Stimulated activated naive CD8-positive, alpha-beta T cell treated with anti-CD3 and anti-CD28 coated beads, Interleukin-15, amount 100 ng/mL, for 72 hours (primary cell): Measurements from ENCODE around the gene GMDS.

Experiments used
- ATAC-seq: fragments of 150-1000 bp; cut with Tn5 transposase; 2 replicates; pipeline ENCODE4 v1.10.0; 2021; ENCODE audit warnings: mild to moderate bottlenecking, moderate library complexity
- DNase-seq, 2 donors: peaks; one replicate each; pipeline ENCODE4 v3.0.0; 2021 to 2022
- H3K27ac Mint-ChIP-seq, 2 donors: one replicate each; pipeline ENCODE4 v1.8.0; 2022; ENCODE audit warnings: mild to moderate bottlenecking in 2 of 2, mixed read lengths in 2 of 2, moderate library complexity in 2 of 2
- H3K27me3 Mint-ChIP-seq: one replicate; pipeline ENCODE4 v1.8.0; 2022; ENCODE audit warnings: mixed read lengths
- H3K4me1 Mint-ChIP-seq: one replicate; pipeline ENCODE4 v1.8.0; 2022; ENCODE audit warnings: mild to moderate bottlenecking, mixed read lengths
- H3K4me3 Mint-ChIP-seq, 2 donors: one replicate each; pipeline ENCODE4 v1.8.0; 2022; ENCODE audit warnings: mild to moderate bottlenecking in 2 of 2, mixed read lengths in 2 of 2, moderate library complexity in 1 of 2
- H3K9me3 Mint-ChIP-seq, 2 donors: one replicate each; pipeline ENCODE4 v1.8.0; 2022; ENCODE audit warnings: mixed read lengths in 2 of 2

The GMDS gene

GRCh38 chr6:1663511-1663910 is 581.9 kb downstream of the GMDS start:
- no peak overlapping the region for H3K4me3 Mint-ChIP-seq
- no peaks in the 10 kb centered on the region for H3K27me3 Mint-ChIP-seq
- H3K4me1 Mint-ChIP-seq = no peaks in the 10 kb centered on the region
- DNase-seq = no peak
- ATAC-seq = no peak
- H3K27ac Mint-ChIP-seq = no peak overlapping the region
- H3K9me3 Mint-ChIP-seq = no peaks in the 10 kb centered on the region

GRCh38 chr6:1662534-1662933 is 582.9 kb downstream of the GMDS start:
- no peak for DNase-seq
- no peaks in the 10 kb centered on the region for H3K9me3 Mint-ChIP-seq

GRCh38 chr6:1659816-1660215 is 585.6 kb downstream of the GMDS start:
- no peak for DNase-seq
- H3K4me3 Mint-ChIP-seq = no peak overlapping the region
- H3K4me1 Mint-ChIP-seq = no peaks in the 10 kb centered on the region
- H3K27ac Mint-ChIP-seq = no peak overlapping the region
- no peak for ATAC-seq
- H3K9me3 Mint-ChIP-seq = no peaks in the 10 kb centered on the region
- H3K27me3 Mint-ChIP-seq = no peaks in the 10 kb centered on the region

More at GRCh38 chr6:1662534-1662933, 582.9 kb downstream of the GMDS start:
- no peak overlapping the region for H3K27ac Mint-ChIP-seq
- ATAC-seq = no peak
- no peaks in the 10 kb centered on the region for H3K4me1 Mint-ChIP-seq
- H3K4me3 Mint-ChIP-seq = no peak overlapping the region
- no peaks in the 10 kb centered on the region for H3K27me3 Mint-ChIP-seq

GRCh38 chr6:1658212-1659005 is 587.0 kb downstream of the GMDS start:
- Mint-ChIP-seq H3K4me1 (no peaks in the 10 kb centered on the region), H3K9me3 (no peaks in the 10 kb centered on the region), H3K27me3 (no peaks in the 10 kb centered on the region), H3K27ac (no peak overlapping the region), H3K4me3 (no peak overlapping the region)
- no peak for DNase-seq
- ATAC-seq = no peak

GRCh38 chr6:1657771-1658165 is 587.6 kb downstream of the GMDS start:
- Mint-ChIP-seq H3K4me1 (no peaks in the 10 kb centered on the region), H3K4me3 (no peak overlapping the region), H3K27ac (no peak overlapping the region), H3K9me3 (no peaks in the 10 kb centered on the region), H3K27me3 (no peaks in the 10 kb centered on the region)
- DNase-seq = no peak
- ATAC-seq = no peak

GRCh38 chr6:1657116-1657770 is 588.2 kb downstream of the GMDS start:
- H3K27ac Mint-ChIP-seq = peak overlapping the region in 1 of 2 donors; percentile 27

GRCh38 chr6:1654054-1654453 is 591.4 kb downstream of the GMDS start:
- ATAC-seq (no peak), DNase-seq (no peak)
- H3K4me3 Mint-ChIP-seq = no peak overlapping the region
- H3K4me1 Mint-ChIP-seq = no peaks in the 10 kb centered on the region
- no peak overlapping the region for H3K27ac Mint-ChIP-seq
- no peaks in the 10 kb centered on the region for H3K27me3 Mint-ChIP-seq
- H3K9me3 Mint-ChIP-seq = no peaks in the 10 kb centered on the region

More at GRCh38 chr6:1657116-1657770, 588.2 kb downstream of the GMDS start:
- Mint-ChIP-seq H3K4me3 (no peak overlapping the region), H3K4me1 (no peaks in the 10 kb centered on the region), H3K27me3 (no peaks in the 10 kb centered on the region), H3K9me3 (no peaks in the 10 kb centered on the region)
- ATAC-seq (no peak), DNase-seq (no peak)

GRCh38 chr6:1652842-1653241 is 592.6 kb downstream of the GMDS start:
- ATAC-seq = no peak

GRCh38 chr6:1651362-1651761 is 594.0 kb downstream of the GMDS start:
- Mint-ChIP-seq H3K9me3 (no peaks in the 10 kb centered on the region), H3K4me3 (no peak overlapping the region), H3K27ac (no peak overlapping the region), H3K27me3 (no peaks in the 10 kb centered on the region), H3K4me1 (no peaks in the 10 kb centered on the region)
- ATAC-seq (no peak), DNase-seq (no peak)

More at GRCh38 chr6:1652842-1653241, 592.6 kb downstream of the GMDS start:
- Mint-ChIP-seq H3K9me3 (no peaks in the 10 kb centered on the region), H3K27me3 (no peaks in the 10 kb centered on the region), H3K4me3 (no peak overlapping the region), H3K27ac (peak overlapping the region in 1 of 2 donors; percentile 7), H3K4me1 (no peaks in the 10 kb centered on the region)
- no peak for DNase-seq

- peak overlapping the region in 1 of 2 donors; percentile 70 for H3K27ac Mint-ChIP-seq
- no peaks in the 10 kb centered on the region for H3K4me1 Mint-ChIP-seq
- H3K27me3 Mint-ChIP-seq = no peaks in the 10 kb centered on the region
- DNase-seq = no peak
- no peaks in the 10 kb centered on the region for H3K9me3 Mint-ChIP-seq
- no peak overlapping the region for H3K4me3 Mint-ChIP-seq
- ATAC-seq = no peak
Measured at GRCh38 chr6:1645466-1646185, 599.8 kb downstream of the GMDS start.

GRCh38 chr6:1644516-1645060 is 600.8 kb downstream of the GMDS start:
- Mint-ChIP-seq H3K27me3 (no peaks in the 10 kb centered on the region), H3K27ac (peak overlapping the region in 1 of 2 donors; percentile 96), H3K4me1 (no peaks in the 10 kb centered on the region), H3K4me3 (no peak overlapping the region), H3K9me3 (no peaks in the 10 kb centered on the region)
- DNase-seq (no peak), ATAC-seq (no peak)

GRCh38 chr6:1643830-1644445 is 601.5 kb downstream of the GMDS start:
- ATAC-seq (no peak), DNase-seq (no peak)
- no peaks in the 10 kb centered on the region for H3K4me1 Mint-ChIP-seq
- no peaks in the 10 kb centered on the region for H3K27me3 Mint-ChIP-seq
- no peaks in the 10 kb centered on the region for H3K9me3 Mint-ChIP-seq
- no peak overlapping the region for H3K27ac Mint-ChIP-seq
- H3K4me3 Mint-ChIP-seq = no peak overlapping the region

- DNase-seq = no peak
- Mint-ChIP-seq H3K4me3 (no peak overlapping the region), H3K9me3 (no peaks in the 10 kb centered on the region), H3K27me3 (no peaks in the 10 kb centered on the region), H3K27ac (no peak overlapping the region), H3K4me1 (no peaks in the 10 kb centered on the region)
- no peak for ATAC-seq
Measured at GRCh38 chr6:1643111-1643510, 602.3 kb downstream of the GMDS start.

- ATAC-seq (no peak), DNase-seq (no peak)
- Mint-ChIP-seq H3K27me3 (no peaks in the 10 kb centered on the region), H3K9me3 (no peaks in the 10 kb centered on the region), H3K27ac (no peak overlapping the region), H3K4me1 (no peaks in the 10 kb centered on the region), H3K4me3 (no peak overlapping the region)
Measured at GRCh38 chr6:1641343-1641885, 604.0 kb downstream of the GMDS start.

- Mint-ChIP-seq H3K4me3 (no peak overlapping the region), H3K9me3 (no peaks in the 10 kb centered on the region), H3K27ac (no peak overlapping the region), H3K27me3 (no peaks in the 10 kb centered on the region), H3K4me1 (no peaks in the 10 kb centered on the region)
- ATAC-seq (no peak), DNase-seq (no peak)
Measured at GRCh38 chr6:1640476-1640875, 604.9 kb downstream of the GMDS start.
